ENCODE measurements around the gene GALNT7. TPM values are rescaled to one million over a fixed set of nuclear protein-coding genes. Genes with fewer than 3 reads are reported as not detected.

The GALNT7 gene
- total and polyA plus RNA-seq, 4 donors, result 0.65 to 13.0 (median 2.1) TPM

DNA sequence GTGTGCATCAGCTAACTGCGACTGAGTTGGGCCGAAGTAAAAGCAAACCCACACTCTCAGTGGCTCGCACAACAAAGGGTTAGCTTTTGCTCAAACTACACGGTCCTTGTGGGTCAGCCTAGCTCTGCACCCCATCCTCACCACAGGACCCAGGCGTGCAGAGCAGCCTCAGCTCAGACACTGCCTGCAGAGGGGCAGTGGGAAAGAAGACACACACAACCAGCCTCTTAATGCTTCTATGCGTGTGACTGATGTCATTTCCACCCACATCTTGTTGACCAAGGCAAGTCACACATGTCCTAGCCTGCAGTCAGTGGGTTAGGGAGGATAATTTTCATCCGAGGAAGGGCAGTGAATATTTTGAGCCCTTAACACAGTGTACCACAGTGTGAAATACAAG, 125.1 kb downstream of the GALNT7 start:
- no peaks in the 10 kb centered on the region for H3K27me3 ChIP-seq (ENCODE audit: control insufficient read depth in 4 of 4, insufficient read depth in 4 of 4, low read length in 3 of 4)
- WGBS, result 87% methylated on average over 7 of the region's 7 CpGs
- no peak overlapping the region for H3K27ac ChIP-seq (ENCODE audit: low read depth in 1 of 2, low read length in 2 of 2)

DNA sequence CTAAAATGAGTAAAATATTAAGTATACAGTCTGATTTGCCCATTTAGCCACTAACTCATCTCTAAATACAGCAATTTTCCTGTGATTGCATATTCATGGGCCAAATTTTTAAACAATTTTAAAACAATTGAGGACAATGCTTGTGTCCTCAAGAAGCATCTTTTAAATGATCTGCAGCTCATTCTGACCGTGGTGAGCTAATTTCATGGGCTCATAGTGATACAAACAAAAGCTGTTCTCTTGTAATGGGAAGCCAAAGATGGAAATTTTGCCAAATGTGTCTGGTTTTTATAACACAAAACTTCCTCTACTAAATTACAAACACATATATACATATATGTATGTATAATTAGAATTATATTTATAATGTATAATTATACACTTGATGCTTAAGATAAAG, 125.8 kb downstream of the GALNT7 start:
- no peaks in the 10 kb centered on the region for H3K4me1 ChIP-seq (ENCODE audit: control insufficient read depth in 4 of 4, insufficient read depth in 4 of 4, low read length in 3 of 4)
- no peak overlapping the region for H3K9ac ChIP-seq (ENCODE audit: low read depth in 1 of 2, low read length in 2 of 2)
- H3K27ac ChIP-seq (ENCODE audit: low read depth in 1 of 2, low read length in 2 of 2), result no peak overlapping the region
- no peaks in the 10 kb centered on the region for H3K9me3 ChIP-seq (ENCODE audit: control insufficient read depth in 4 of 4, low read length in 3 of 4)
- no peaks in the 10 kb centered on the region for H3K27me3 ChIP-seq (ENCODE audit: control insufficient read depth in 4 of 4, insufficient read depth in 4 of 4, low read length in 3 of 4)
- no peak overlapping the region for H3K4me3 ChIP-seq (ENCODE audit: low read depth in 1 of 3, low read length in 3 of 3)
- WGBS, result 90% methylated on average over 1 of the region's 1 CpG
- no peaks in the 10 kb centered on the region for H3K36me3 ChIP-seq (ENCODE audit: control insufficient read depth in 4 of 4, insufficient read depth in 3 of 4, low read depth in 1 of 4, low read length in 3 of 4)
- DNase-seq (ENCODE audit: low spot score), result no peak
- TF ChIP-seq HNF4G (IDR thresholded peaks at IDR 0.05) (no peak), REST (IDR thresholded peaks at IDR 0.05) (no peak), SP1 (IDR thresholded peaks at IDR 0.05) (no peak), TAF1 (conservative IDR thresholded peaks at IDR 0.05) (no peak), GABPA (IDR thresholded peaks at IDR 0.05 in 1 of 2, conservative IDR thresholded peaks at IDR 0.05 in 1 of 2) (no peak), EGR1 (IDR thresholded peaks at IDR 0.05; ENCODE audit: low read depth in 2 of 2) (no peak), FOXA1 (IDR thresholded peaks at IDR 0.05) (no peak), FOXA2 (IDR thresholded peaks at IDR 0.05) (no peak), RAD21 (IDR thresholded peaks at IDR 0.05) (no peak), CTCF (IDR thresholded peaks at IDR 0.05; ENCODE audit: low read depth, low read length, missing input control) (no peak), HNF4A (conservative IDR thresholded peaks at IDR 0.05) (no peak), RXRA (IDR thresholded peaks at IDR 0.05) (no peak), JUND (IDR thresholded peaks at IDR 0.05) (no peak), NR2F2 (IDR thresholded peaks at IDR 0.05) (no peak), ATF3 (IDR thresholded peaks at IDR 0.05) (no peak), YY1 (IDR thresholded peaks at IDR 0.05) (no peak)
- TF ChIP-seq, protein P1, sequence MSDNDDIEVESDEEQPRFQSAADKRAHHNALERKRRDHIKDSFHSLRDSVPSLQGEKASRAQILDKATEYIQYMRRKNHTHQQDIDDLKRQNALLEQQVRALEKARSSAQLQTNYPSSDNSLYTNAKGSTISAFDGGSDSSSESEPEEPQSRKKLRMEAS (IDR thresholded peaks at IDR 0.05), result no peak

More for the DNA sequence above, 125.1 kb downstream of the GALNT7 start:
- no peak for TF ChIP-seq ATF3 (IDR thresholded peaks at IDR 0.05)
- no peak for TF ChIP-seq GABPA (IDR thresholded peaks at IDR 0.05 in 1 of 2, conservative IDR thresholded peaks at IDR 0.05 in 1 of 2)
- no peak for TF ChIP-seq REST (IDR thresholded peaks at IDR 0.05)
- TF ChIP-seq HNF4G (IDR thresholded peaks at IDR 0.05), result no peak
- Histone ChIP-seq H3K36me3 (ENCODE audit: control insufficient read depth in 4 of 4, insufficient read depth in 3 of 4, low read depth in 1 of 4, low read length in 3 of 4) (no peaks in the 10 kb centered on the region), H3K9me3 (ENCODE audit: control insufficient read depth in 4 of 4, low read length in 3 of 4) (no peaks in the 10 kb centered on the region), H3K4me1 (ENCODE audit: control insufficient read depth in 4 of 4, insufficient read depth in 4 of 4, low read length in 3 of 4) (no peaks in the 10 kb centered on the region), H3K4me3 (ENCODE audit: low read depth in 1 of 3, low read length in 3 of 3) (no peak overlapping the region), H3K9ac (ENCODE audit: low read depth in 1 of 2, low read length in 2 of 2) (no peak overlapping the region)
- no peak for DNase-seq (ENCODE audit: low spot score)
